HepG2 (cell line): Measurements from ENCODE around the gene NPIPB6. TPM values are rescaled to one million over a fixed set of nuclear protein-coding genes. Genes with fewer than 3 reads are reported as not detected.

Experiments
- ATAC-seq: fragments of 200-7000 bp; cut with Tn5 transposase; 3 replicates; pipeline ENCODE4 v1.9.1; 2020; ENCODE audit warnings: mild to moderate bottlenecking, moderate library complexity
- BruUV-seq: library from RNA; stranded (reverse); fragments of 400-500 nt; replicated peaks from 2 replicates; lab custom pipeline; 2021; lab: Mats Ljungman, UMichigan
- CTCF ChIA-PET: fragments of 300-600 bp; formaldehyde crosslinking; extraction: SDS; loops from one replicate; lab custom pipeline; 2021; ENCODE audit warnings: low total read pairs, inconsistent platforms, low intra/inter-chr PET ratio; lab: Yijun Ruan, JAX
- POLR2A ChIA-PET: fragments of 350-600 bp; sonication (Branson Sonifier 250); formaldehyde crosslinking; loops from one replicate; lab custom pipeline; 2020; ENCODE audit warnings: antibody characterized with exemption, inconsistent platforms; lab: Yijun Ruan, JAX
- DNase-seq: peaks from one replicate; pipeline ENCODE4 v3.0.0-alpha.2; 2015; ENCODE audit warnings: low spot score
- FAIRE-seq: peaks from 3 replicates; lab custom pipeline; 2011; peaks lifted over from hg19 to GRCh38; lab: Jason Lieb, UNC
- H2AFZ ChIP-seq: one replicate; pipeline ENCODE4 v1.6.1; 2011; ENCODE audit warnings: low read length, inconsistent platforms
- H3K27ac ChIP-seq: fragments of 300-600 bp; 3 replicates; pipeline ENCODE4 v1.8.0; 2011; ENCODE audit warnings: mixed run types, mild to moderate bottlenecking, mixed read lengths, low read length, inconsistent platforms; ENCODE audit not compliant: insufficient read depth; ENCODE audit errors: extremely low read length
- H3K27me3 ChIP-seq, 2 experiments: fragments of 200-600 bp in 1 of 2; 2 replicates in 1 of 2; 3 replicates in 1 of 2; pipeline versions ENCODE4 v1.6.0 to v1.8.0; 2011; ENCODE audit warnings: low read length in 2 of 2, mild to moderate bottlenecking in 2 of 2, moderate library complexity in 2 of 2, inconsistent platforms in 1 of 2; ENCODE audit not compliant: insufficient read depth in 2 of 2, control insufficient read depth in 1 of 2
- H3K36me3 ChIP-seq, 2 experiments: fragments of 200-600 bp in 1 of 2; replicated peaks in 1 of 2; 2 replicates in 1 of 2; 3 replicates in 1 of 2; pipeline versions ENCODE4 v1.5.1 to v1.8.0; 2011; ENCODE audit warnings: low read length in 2 of 2, inconsistent platforms in 1 of 2; ENCODE audit not compliant: insufficient read depth in 2 of 2, control insufficient read depth in 1 of 2
- H3K4me1 ChIP-seq: 2 replicates; pipeline ENCODE4 v1.5.1; 2012; ENCODE audit warnings: low read length, inconsistent platforms; ENCODE audit not compliant: insufficient read depth
- H3K4me2 ChIP-seq: 2 replicates; pipeline ENCODE4 v1.6.0; 2011; ENCODE audit warnings: low read depth, low read length, inconsistent platforms
- H3K4me3 ChIP-seq, 3 experiments: fragments of 200-600 bp in 1 of 3; sonication (generic), shearing (Covaris generic) in 1 of 3; replicated peaks in 1 of 3; 2 replicates each; pipeline ENCODE4 v1.5.1; 2011 to 2016; ENCODE audit warnings: low read length in 3 of 3, inconsistent platforms in 2 of 3, low read depth in 2 of 3, mild to moderate bottlenecking in 2 of 3, control low read depth in 1 of 3, mixed read lengths in 1 of 3; ENCODE audit not compliant: insufficient read depth in 1 of 3
- H3K79me2 ChIP-seq: one replicate; pipeline ENCODE4 v1.6.1; 2011; ENCODE audit warnings: low read length, inconsistent platforms; ENCODE audit not compliant: insufficient read depth
- H3K9ac ChIP-seq: 2 replicates; pipeline ENCODE4 v1.6.0; 2011; ENCODE audit warnings: mild to moderate bottlenecking, low read depth, low read length, inconsistent platforms; ENCODE audit not compliant: insufficient read depth
- H3K9me3 ChIP-seq: 2 replicates; pipeline ENCODE4 v1.5.1; 2012; ENCODE audit warnings: mild to moderate bottlenecking, low read length
- H4K20me1 ChIP-seq: 2 replicates; pipeline ENCODE4 v1.6.0; 2011; ENCODE audit warnings: inconsistent platforms, mild to moderate bottlenecking, low read length, moderate library complexity; ENCODE audit not compliant: insufficient read depth
- CTCF ChIP-seq: sonication (generic); formaldehyde crosslinking; IDR thresholded peaks from 2 replicates; pipeline ENCODE4 v1.5.0; 2020; ENCODE audit warnings: mild to moderate bottlenecking, missing genetic modification reagents, moderate library complexity
- DBP ChIP-seq: sonication (generic); formaldehyde crosslinking; IDR thresholded peaks from 2 replicates; pipeline ENCODE4 v1.4.0; 2020; ENCODE audit warnings: missing genetic modification reagents; ENCODE audit errors: not compliant biosample characterization
- EHMT2 ChIP-seq: fragments of 200-600 bp; sonication (generic); IDR thresholded peaks from 2 replicates; pipeline ENCODE4 v1.7.0; 2017; ENCODE audit warnings: antibody characterized with exemption, low read depth, low read length, borderline replicate concordance
- NR2C2 ChIP-seq: sonication (generic); formaldehyde crosslinking; IDR thresholded peaks from 2 replicates; pipeline ENCODE4 v1.4.0; 2020; ENCODE audit warnings: missing genetic modification reagents, mild to moderate bottlenecking, moderate library complexity, borderline replicate concordance
- ZNF224 ChIP-seq: sonication (generic); formaldehyde crosslinking; IDR thresholded peaks from 2 replicates; pipeline ENCODE4 v1.5.0; 2020; ENCODE audit warnings: mild to moderate bottlenecking, missing genetic modification reagents
- ZNF562 ChIP-seq: sonication (generic); formaldehyde crosslinking; IDR thresholded peaks from 2 replicates; pipeline ENCODE4 v1.8.0; 2022; ENCODE audit warnings: missing genetic modification reagents, borderline replicate concordance
- ZNF768 ChIP-seq: sonication (generic); formaldehyde crosslinking; IDR thresholded peaks from 2 replicates; pipeline ENCODE4 v1.4.0; 2020; ENCODE audit warnings: missing genetic modification reagents
- ZNF780A ChIP-seq: sonication (generic); formaldehyde crosslinking; IDR thresholded peaks from 2 replicates; pipeline ENCODE4 v1.8.0; 2022; ENCODE audit warnings: mild to moderate bottlenecking, missing genetic modification reagents, moderate library complexity
- WGBS: methylation state at CpG from one replicate; pipeline ENCODE4 v1.1.6; 2017; ENCODE audit warnings: low lambda C conversion rate; 5-methylcytosine and 5-hydroxymethylcytosine counted together
- in situ Hi-C: cut with HindIII; loops from 2 replicates; pipeline ENCODE4 v1.10.0; 2017; ENCODE audit warnings: low pct_unique_long_range_greater_than_20kb; ENCODE audit not compliant: extremely low pct_ligation_motif_present
- intact Hi-C: fragments of 100-400 bp; cut with micrococcal nuclease; formaldehyde crosslinking; loops from one replicate; pipeline ENCODE4 v1.10.0; 2022; ENCODE audit not compliant: unreplicated experiment
- polyA plus RNA-seq, 8 experiments: library from polyadenylated mRNA; depleted of rRNA in 3 of 8; stranded (reverse) in 7 of 8; unstranded in 1 of 8; fragments of >200 nt; fragmentation: Illumina TruSeq in 4 of 8; extraction: Trizol in 4 of 8; gene quantifications; 2 replicates each; pipeline versions ENCODE4 v1.2.1 to v1.2.3, GENCODE V29; 2011 to 2016; ENCODE audit warnings: low read depth in 4 of 8, missing spikeins in 1 of 8, mixed read lengths in 1 of 8; ENCODE audit not compliant: insufficient read depth in 1 of 8
- total RNA-seq, 5 experiments: library from RNA; depleted of rRNA; stranded (reverse); fragments of >200 nt; fragmentation: Illumina TruSeq; extraction: Trizol; gene quantifications; 2 replicates each; pipeline ENCODE4 v1.2.3, GENCODE V29; 2016; ENCODE audit warnings: low read depth in 1 of 5

NPIPB6 gene
- total and polyA plus RNA-seq, 2 of the 13 experiments (the other 11 are each of a cell fraction or from before 2014, with no cell fraction given), result 0.25 TPM; not detected in 1

- TF ChIP-seq ZNF780A (CRISPR knock-in tag), result no peak
- no peak for TF ChIP-seq EHMT2
- peak; percentile 74; the same call in 1 of the 2 replicates for TF ChIP-seq ZNF768
- no peak for TF ChIP-seq NR2C2 (CRISPR knock-in tag)
- TF ChIP-seq DBP (CRISPR knock-in tag), result no peak
- no peak for TF ChIP-seq ZNF224 (CRISPR knock-in tag)
- TF ChIP-seq CTCF (CRISPR knock-in tag), result peak; percentile 28; the same call in 1 of the 2 replicates
- TF ChIP-seq ZNF562 (CRISPR knock-in tag), result 0 out of 2 replicates have a peak, but pooled peaks have one; percentile 16
- Histone ChIP-seq H3K79me2 (no peaks in the 10 kb centered on the region), H3K4me2 (no peak overlapping the region), H3K4me1 (peaks cover 6% of the 10 kb centered on the region; the same call in 1 of the 2 replicates), H3K9ac (no peak overlapping the region), H2AFZ (no peak overlapping the region), H3K36me3 (no peaks in the 10 kb centered on the region), H3K27ac (no peak overlapping the region), H3K4me3 (no peak overlapping the region), H4K20me1 (0 out of 2 replicates have a peak, but pooled peaks cover 2% of the 10 kb centered on the region), H3K27me3 (peaks cover 3 to 44% of the 10 kb centered on the region in 2 experiments; a peak in 3 of 5 replicates), H3K9me3 (no peaks in the 10 kb centered on the region)
- ATAC-seq (no peak), FAIRE-seq (no peak), DNase-seq (no peak)
- intact Hi-C loops, result no loop called here
- 61% methylated on average over 11 of the region's 11 CpGs for WGBS
- in situ Hi-C loops, result loop anchor here (5.0 to 10.0 kb wide), 2 partner anchors 33 to 56 kb away; no protein-coding TSS in a partner anchor
- CTCF ChIA-PET, result no interaction called here
- POLR2A ChIA-PET, result no interaction called here
- BruUV-seq, result no TSS peak
Measured at GRCh38 chr16:28310796-28311195, 52.5 kb downstream of the NPIPB6 start.
